Neural cell (in vitro differentiated cells): ENCODE data around the gene PHLDA2. TPM values are rescaled to one million over a fixed set of nuclear protein-coding genes. Genes with fewer than 3 reads are reported as not detected.

Experiments
- H2AFZ ChIP-seq: fragments of 200-600, 300-800 bp; sonication (generic), shearing (Covaris generic); 2 replicates; pipeline ENCODE4 v1.6.0; 2014; ENCODE audit warnings: low read depth, mild to moderate bottlenecking, antibody characterized with exemption, low read length, moderate library complexity
- H3F3A ChIP-seq: fragments of 200-600 bp; shearing (Covaris generic); 2 replicates; pipeline ENCODE4 v1.6.1; 2016; ENCODE audit warnings: mild to moderate bottlenecking, moderate library complexity, mixed read lengths, antibody characterized with exemption, low read length; ENCODE audit not compliant: insufficient read depth, poor library complexity, severe bottlenecking
- H3K27ac ChIP-seq: fragments of 200-600, 300-800 bp; sonication (generic), shearing (Covaris generic); 2 replicates; pipeline ENCODE4 v1.5.1; 2014; ENCODE audit warnings: mild to moderate bottlenecking, low read length, moderate library complexity
- H3K27me3 ChIP-seq: fragments of 300-800, 200-600 bp; sonication (generic), shearing (Covaris generic); 2 replicates; pipeline ENCODE4 v1.6.0; 2014; ENCODE audit warnings: mild to moderate bottlenecking, low read depth, low read length, moderate library complexity; ENCODE audit not compliant: insufficient read depth
- H3K36me3 ChIP-seq: fragments of 300-800, 200-600 bp; sonication (generic), shearing (Covaris generic); 2 replicates; pipeline ENCODE4 v1.5.1; 2014; ENCODE audit warnings: mild to moderate bottlenecking, antibody characterized with exemption, low read length, moderate library complexity; ENCODE audit not compliant: insufficient read depth
- H3K4me2 ChIP-seq: fragments of 300-800, 200-600 bp; sonication (generic), shearing (Covaris generic); 2 replicates; pipeline ENCODE4 v1.6.0; 2014; ENCODE audit warnings: mild to moderate bottlenecking, low read length
- H3K4me3 ChIP-seq: fragments of 300-800, 200-600 bp; sonication (generic), shearing (Covaris generic); 2 replicates; pipeline ENCODE4 v1.5.1; 2014; ENCODE audit warnings: mild to moderate bottlenecking, low read length, moderate library complexity
- H3K79me2 ChIP-seq: fragments of 200-600 bp; shearing (Covaris generic); replicated peaks from 2 replicates; pipeline ENCODE4 v1.6.0; 2014; ENCODE audit warnings: mild to moderate bottlenecking, low read length, moderate library complexity; ENCODE audit not compliant: insufficient read depth
- H3K9ac ChIP-seq: fragments of 300-800, 200-600 bp; sonication (generic), shearing (Covaris generic); 2 replicates; pipeline ENCODE4 v1.6.1; 2016; ENCODE audit warnings: mild to moderate bottlenecking, low read length, mixed read lengths
- H3K9me2 ChIP-seq: fragments of 200-600 bp; shearing (Covaris generic); 2 replicates; pipeline ENCODE4 v1.6.1; 2016; ENCODE audit warnings: mild to moderate bottlenecking, low read length, mixed read lengths; ENCODE audit not compliant: insufficient read depth
- H3K9me3 ChIP-seq: fragments of 200-600, 300-800 bp; sonication (generic), shearing (Covaris generic); 2 replicates; pipeline ENCODE4 v1.6.1; 2016; ENCODE audit warnings: mild to moderate bottlenecking, mixed run types, low read length, moderate library complexity, mixed read lengths
- H4K20me1 ChIP-seq: fragments of 200-600 bp; shearing (Covaris generic); 2 replicates; pipeline ENCODE4 v1.6.1; 2016; ENCODE audit warnings: mild to moderate bottlenecking, mixed run types; ENCODE audit not compliant: insufficient read depth
- EP300 ChIP-seq: fragments of 450-650 bp; conservative IDR thresholded peaks from 2 replicates; pipeline ENCODE4 v1.6.1; 2014; ENCODE audit warnings: antibody characterized with exemption, mild to moderate bottlenecking, moderate library complexity; ENCODE audit not compliant: poor library complexity, severe bottlenecking
- EZH2 ChIP-seq: fragments of 200-600, 300-800 bp; shearing (Covaris generic), sonication (generic); IDR thresholded peaks from 2 replicates; pipeline ENCODE4 v1.6.1; 2014; ENCODE audit warnings: antibody characterized with exemption, low read length, borderline replicate concordance, mild to moderate bottlenecking; ENCODE audit not compliant: insufficient read depth, poor library complexity, severe bottlenecking
- MXI1 ChIP-seq: fragments of 450-650 bp; conservative IDR thresholded peaks from 2 replicates; pipeline ENCODE4 v1.6.1; 2014; ENCODE audit warnings: antibody characterized with exemption, mild to moderate bottlenecking; ENCODE audit not compliant: poor library complexity, severe bottlenecking
- POLR2AphosphoS5 ChIP-seq: IDR thresholded peaks from 2 replicates; pipeline ENCODE4 v1.6.1; 2012
- RAD21 ChIP-seq: fragments of 450-650 bp; conservative IDR thresholded peaks from 2 replicates; pipeline ENCODE4 v1.6.1; 2014; ENCODE audit warnings: antibody characterized with exemption, mild to moderate bottlenecking, moderate library complexity
- SMC3 ChIP-seq: fragments of 450-650 bp; conservative IDR thresholded peaks from 2 replicates; pipeline ENCODE4 v1.6.1; 2014; ENCODE audit warnings: antibody characterized with exemption, mild to moderate bottlenecking, moderate library complexity; ENCODE audit not compliant: poor library complexity
- TAF1 ChIP-seq: IDR thresholded peaks from 2 replicates; pipeline ENCODE4 v1.6.1; 2012; ENCODE audit warnings: low read depth
- polyA plus RNA-seq: library from polyadenylated mRNA; depleted of rRNA; stranded (reverse); fragments of >200 nt; gene quantifications from 2 replicates; pipeline ENCODE4 v1.2.3, GENCODE V29; 2014
- TF ChIP-seq, protein P1 (sequence below): fragments of 450-650 bp; IDR thresholded peaks from 2 replicates; pipeline ENCODE4 v1.5.1; 2014; ENCODE audit warnings: antibody characterized with exemption, mild to moderate bottlenecking, moderate library complexity; ENCODE audit not compliant: poor library complexity, severe bottlenecking
- TF ChIP-seq, protein P2 (sequence below): IDR thresholded peaks from 2 replicates; pipeline ENCODE4 v1.6.1; 2012; ENCODE audit warnings: borderline replicate concordance

Gene PHLDA2
- polyA plus RNA-seq, 1 donor from 2014 or later: not detected

DNA sequence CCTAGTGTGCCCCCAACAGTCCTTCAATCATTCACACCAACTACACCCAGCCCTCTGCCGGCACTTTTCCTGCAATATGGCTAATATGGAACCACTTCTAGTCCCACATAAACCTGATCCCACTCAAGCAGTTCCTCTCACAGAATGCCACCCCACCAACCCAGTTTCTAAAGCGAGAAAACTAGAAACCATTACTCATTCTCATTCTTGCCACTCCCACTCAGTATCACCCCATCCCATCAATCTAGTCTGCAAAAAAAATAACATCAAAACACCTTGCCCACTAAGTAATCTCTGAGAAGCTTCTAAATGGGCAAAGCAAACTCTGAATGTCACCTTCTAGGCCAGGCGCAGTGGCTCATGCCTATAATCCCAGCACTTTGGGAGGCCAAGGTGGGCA is 45.1 kb upstream of the PHLDA2 start:
- Histone ChIP-seq H3K36me3 (no peaks in the 10 kb centered on the region), H3K27me3 (no peaks in the 10 kb centered on the region), H3K4me2 (no peak overlapping the region), H2AFZ (no peak overlapping the region), H4K20me1 (no peaks in the 10 kb centered on the region), H3K79me2 (peaks cover 23% of the 10 kb centered on the region), H3K27ac (no peak overlapping the region), H3K9me3 (no peaks in the 10 kb centered on the region), H3K9me2 (no peaks in the 10 kb centered on the region), H3K4me3 (no peak overlapping the region), H3K9ac (no peak overlapping the region), H3F3A (no peaks in the 10 kb centered on the region)
- TF ChIP-seq TAF1 (no peak), EZH2 (no peak), POLR2AphosphoS5 (no peak), SMC3 (no peak), RAD21 (no peak), MXI1 (no peak), EP300 (no peak)
- TF ChIP-seq, protein P1, sequence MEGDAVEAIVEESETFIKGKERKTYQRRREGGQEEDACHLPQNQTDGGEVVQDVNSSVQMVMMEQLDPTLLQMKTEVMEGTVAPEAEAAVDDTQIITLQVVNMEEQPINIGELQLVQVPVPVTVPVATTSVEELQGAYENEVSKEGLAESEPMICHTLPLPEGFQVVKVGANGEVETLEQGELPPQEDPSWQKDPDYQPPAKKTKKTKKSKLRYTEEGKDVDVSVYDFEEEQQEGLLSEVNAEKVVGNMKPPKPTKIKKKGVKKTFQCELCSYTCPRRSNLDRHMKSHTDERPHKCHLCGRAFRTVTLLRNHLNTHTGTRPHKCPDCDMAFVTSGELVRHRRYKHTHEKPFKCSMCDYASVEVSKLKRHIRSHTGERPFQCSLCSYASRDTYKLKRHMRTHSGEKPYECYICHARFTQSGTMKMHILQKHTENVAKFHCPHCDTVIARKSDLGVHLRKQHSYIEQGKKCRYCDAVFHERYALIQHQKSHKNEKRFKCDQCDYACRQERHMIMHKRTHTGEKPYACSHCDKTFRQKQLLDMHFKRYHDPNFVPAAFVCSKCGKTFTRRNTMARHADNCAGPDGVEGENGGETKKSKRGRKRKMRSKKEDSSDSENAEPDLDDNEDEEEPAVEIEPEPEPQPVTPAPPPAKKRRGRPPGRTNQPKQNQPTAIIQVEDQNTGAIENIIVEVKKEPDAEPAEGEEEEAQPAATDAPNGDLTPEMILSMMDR: no peak
- TF ChIP-seq, protein P2, sequence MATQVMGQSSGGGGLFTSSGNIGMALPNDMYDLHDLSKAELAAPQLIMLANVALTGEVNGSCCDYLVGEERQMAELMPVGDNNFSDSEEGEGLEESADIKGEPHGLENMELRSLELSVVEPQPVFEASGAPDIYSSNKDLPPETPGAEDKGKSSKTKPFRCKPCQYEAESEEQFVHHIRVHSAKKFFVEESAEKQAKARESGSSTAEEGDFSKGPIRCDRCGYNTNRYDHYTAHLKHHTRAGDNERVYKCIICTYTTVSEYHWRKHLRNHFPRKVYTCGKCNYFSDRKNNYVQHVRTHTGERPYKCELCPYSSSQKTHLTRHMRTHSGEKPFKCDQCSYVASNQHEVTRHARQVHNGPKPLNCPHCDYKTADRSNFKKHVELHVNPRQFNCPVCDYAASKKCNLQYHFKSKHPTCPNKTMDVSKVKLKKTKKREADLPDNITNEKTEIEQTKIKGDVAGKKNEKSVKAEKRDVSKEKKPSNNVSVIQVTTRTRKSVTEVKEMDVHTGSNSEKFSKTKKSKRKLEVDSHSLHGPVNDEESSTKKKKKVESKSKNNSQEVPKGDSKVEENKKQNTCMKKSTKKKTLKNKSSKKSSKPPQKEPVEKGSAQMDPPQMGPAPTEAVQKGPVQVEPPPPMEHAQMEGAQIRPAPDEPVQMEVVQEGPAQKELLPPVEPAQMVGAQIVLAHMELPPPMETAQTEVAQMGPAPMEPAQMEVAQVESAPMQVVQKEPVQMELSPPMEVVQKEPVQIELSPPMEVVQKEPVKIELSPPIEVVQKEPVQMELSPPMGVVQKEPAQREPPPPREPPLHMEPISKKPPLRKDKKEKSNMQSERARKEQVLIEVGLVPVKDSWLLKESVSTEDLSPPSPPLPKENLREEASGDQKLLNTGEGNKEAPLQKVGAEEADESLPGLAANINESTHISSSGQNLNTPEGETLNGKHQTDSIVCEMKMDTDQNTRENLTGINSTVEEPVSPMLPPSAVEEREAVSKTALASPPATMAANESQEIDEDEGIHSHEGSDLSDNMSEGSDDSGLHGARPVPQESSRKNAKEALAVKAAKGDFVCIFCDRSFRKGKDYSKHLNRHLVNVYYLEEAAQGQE: no peak

DNA sequence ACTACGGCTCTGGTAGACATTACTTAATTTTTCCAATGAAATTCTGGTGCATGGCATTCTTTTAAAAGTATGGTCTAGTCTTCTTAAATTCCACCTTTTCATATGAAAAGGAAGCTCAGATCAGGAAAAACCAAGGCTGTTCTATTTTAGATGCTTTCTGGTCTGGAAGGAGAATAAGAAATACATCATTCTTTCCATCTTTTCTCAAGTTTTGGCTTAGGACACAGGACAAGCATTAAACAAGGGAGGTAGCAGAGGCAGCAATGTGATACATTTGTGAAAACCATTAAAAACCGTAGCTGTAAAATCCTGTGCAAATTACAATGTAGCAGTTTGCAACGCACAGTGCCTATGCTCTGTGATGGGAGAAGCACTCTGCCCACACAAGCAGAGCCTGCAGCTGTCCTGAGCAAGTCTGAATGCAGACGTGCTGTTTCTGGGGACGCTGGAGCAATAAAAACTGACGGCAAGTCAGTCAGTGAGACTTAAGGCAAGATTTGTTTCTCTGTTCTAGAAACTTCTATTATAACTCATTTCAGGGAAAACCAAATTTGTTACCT is 39.2 kb upstream of the PHLDA2 start:
- Histone ChIP-seq H2AFZ (no peak overlapping the region), H3K4me2 (no peak overlapping the region), H3K9me2 (no peaks in the 10 kb centered on the region), H4K20me1 (no peaks in the 10 kb centered on the region), H3K9me3 (no peaks in the 10 kb centered on the region), H3K36me3 (peaks cover 4% of the 10 kb centered on the region), H3K27ac (no peak overlapping the region), H3F3A (no peaks in the 10 kb centered on the region), H3K9ac (no peak overlapping the region), H3K27me3 (no peaks in the 10 kb centered on the region), H3K79me2 (no peaks in the 10 kb centered on the region), H3K4me3 (no peak overlapping the region)
- TF ChIP-seq EP300 (no peak), EZH2 (no peak), RAD21 (no peak), TAF1 (no peak), SMC3 (no peak)
- TF ChIP-seq, protein P1: no peak
- TF ChIP-seq, protein P2: no peak
